Skeletal muscle tissue (tissue), 4 donors: ENCODE measurements around the gene CLDN5. TPM values are rescaled to one million over a fixed set of nuclear protein-coding genes. Genes with fewer than 3 reads are reported as not detected.

Source experiments
- H3K27ac ChIP-seq: one replicate; pipeline ENCODE4 v1.7.0; 2013; ENCODE audit warnings: mild to moderate bottlenecking, low read depth, low read length, inconsistent platforms
- H3K27me3 ChIP-seq, 3 donors: one replicate each; pipeline ENCODE4 v1.7.0; 2013; ENCODE audit warnings: low read length in 3 of 3; ENCODE audit not compliant: control insufficient read depth in 3 of 3, insufficient read depth in 3 of 3
- H3K36me3 ChIP-seq, 3 donors: one replicate each; pipeline ENCODE4 v1.7.0; 2013; ENCODE audit warnings: low read length in 3 of 3; ENCODE audit not compliant: control insufficient read depth in 3 of 3, insufficient read depth in 3 of 3
- H3K4me1 ChIP-seq, 3 donors: one replicate each; pipeline ENCODE4 v1.7.0; 2013; ENCODE audit warnings: low read length in 3 of 3, mild to moderate bottlenecking in 3 of 3; ENCODE audit not compliant: control insufficient read depth in 3 of 3, insufficient read depth in 3 of 3
- H3K4me3 ChIP-seq, 3 donors: one replicate each; pipeline ENCODE4 v1.7.0; 2013; ENCODE audit warnings: low read length in 3 of 3
- H3K9ac ChIP-seq, 3 donors: one replicate each; pipeline ENCODE4 v1.7.0; 2013; ENCODE audit warnings: low read length in 3 of 3, mild to moderate bottlenecking in 3 of 3, moderate library complexity in 2 of 3, low read depth in 1 of 3
- H3K9me3 ChIP-seq, 3 donors: one replicate each; pipeline ENCODE4 v1.7.0; 2013; ENCODE audit warnings: low read length in 3 of 3; ENCODE audit not compliant: control insufficient read depth in 3 of 3
- total RNA-seq: library from RNA; depleted of rRNA; stranded (reverse); fragments of >200 nt; gene quantifications from one replicate; pipeline ENCODE4 v1.2.3, GENCODE V29; 2014
- donor health status: Osteomylitis.

Gene CLDN5
- total RNA-seq, 1 donor from 2014 or later, result 84.0 TPM

DNA sequence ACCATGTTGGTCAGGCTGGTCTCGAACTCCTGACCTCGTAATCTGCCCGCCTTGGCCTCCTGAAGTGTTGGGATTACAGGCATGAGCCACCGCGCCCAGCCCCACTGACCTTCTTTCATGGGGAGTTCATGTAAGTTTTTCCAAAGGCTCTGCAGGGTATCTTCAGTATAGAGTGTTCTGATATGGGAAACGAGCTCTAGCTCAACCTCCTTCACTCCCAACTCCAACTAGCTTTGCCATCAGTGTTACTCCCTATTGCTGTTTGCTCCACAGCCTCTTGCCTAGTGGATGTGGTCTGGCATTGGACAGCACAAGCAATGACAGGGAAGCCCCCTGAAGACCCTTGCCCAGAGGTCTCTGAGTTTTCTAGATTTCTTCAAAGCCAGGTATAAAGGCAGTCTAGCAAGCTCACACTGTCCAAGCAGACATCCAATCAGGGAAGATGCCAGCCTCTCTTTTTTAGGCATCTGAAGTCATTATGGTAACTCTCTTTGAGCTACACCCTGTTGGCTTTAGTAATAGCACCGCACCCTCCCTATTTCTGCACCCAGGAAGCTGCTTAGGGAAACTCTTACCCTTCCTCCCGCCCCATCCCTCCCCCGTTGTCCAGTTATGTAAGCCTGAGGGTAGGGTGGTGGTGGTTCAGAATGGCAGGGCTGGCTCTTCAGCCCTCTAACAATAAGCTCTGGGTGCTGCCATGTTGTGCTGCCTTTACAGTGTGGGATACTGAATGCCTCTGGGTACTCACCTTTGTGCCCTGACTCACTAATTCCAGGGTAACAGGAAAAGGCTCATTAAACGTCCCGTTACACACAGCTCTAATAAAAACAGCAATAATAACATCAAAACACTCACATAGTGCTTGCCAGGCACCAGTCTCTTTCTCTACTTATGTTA is 41.4 kb upstream of the CLDN5 start:
- Histone ChIP-seq H3K4me1 (peaks cover 2 to 26% (median 14%) of the 10 kb centered on the region in 3 donors), H3K4me3 (no peak overlapping the region), H3K9ac (no peak overlapping the region), H3K27ac (peak overlapping the region; percentile 66), H3K27me3 (no peaks in the 10 kb centered on the region), H3K36me3 (no peaks in the 10 kb centered on the region), H3K9me3 (no peaks in the 10 kb centered on the region)

DNA sequence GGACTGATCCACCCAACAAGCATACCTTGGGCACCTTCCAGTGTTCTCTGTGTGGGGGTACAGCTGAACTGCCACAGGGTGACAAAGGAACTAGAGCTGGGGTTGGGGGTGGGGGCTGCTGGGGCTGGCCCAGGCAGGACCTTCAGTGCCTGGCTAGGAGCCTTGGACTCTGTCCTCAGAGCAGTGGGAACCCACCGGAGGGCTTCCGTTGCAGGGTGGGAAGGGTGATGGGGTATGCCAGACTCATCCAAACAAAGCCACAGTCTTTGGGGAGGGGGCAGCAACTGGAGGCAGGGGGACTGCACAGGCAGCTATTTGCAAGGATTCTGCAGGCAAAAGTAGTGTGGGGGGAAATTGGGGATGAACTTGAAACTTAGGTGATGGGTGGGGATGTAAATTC is 35.7 kb upstream of the CLDN5 start:
- Histone ChIP-seq H3K9me3 (no peaks in the 10 kb centered on the region), H3K27ac (no peak overlapping the region), H3K36me3 (no peaks in the 10 kb centered on the region)

DNA sequence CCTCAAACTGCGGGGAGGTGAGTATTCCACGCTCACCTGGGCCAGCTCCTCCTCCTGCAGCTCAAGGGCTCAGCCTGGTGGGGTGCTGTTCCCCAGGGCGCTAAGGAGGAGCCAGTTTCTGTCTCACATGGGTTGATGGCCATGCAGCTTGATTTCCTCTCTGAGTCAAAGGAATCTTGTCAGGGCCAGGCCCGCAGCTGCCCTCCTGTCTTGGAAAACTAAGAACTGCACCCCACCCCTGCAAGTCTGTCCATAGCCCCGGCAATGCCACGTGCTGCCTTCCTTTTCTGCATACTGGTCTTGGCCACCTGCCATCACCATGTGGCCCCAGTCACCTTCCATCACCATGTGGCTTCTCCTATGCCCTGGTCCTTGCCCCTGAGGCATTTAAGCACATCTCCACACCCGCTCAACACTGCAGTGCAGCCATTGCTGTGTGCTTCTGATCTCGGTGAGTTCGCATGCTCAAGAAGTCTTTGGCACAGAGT is 35.2 kb upstream of the CLDN5 start:
- Histone ChIP-seq H3K36me3 (no peaks in the 10 kb centered on the region), H3K9ac (no peak overlapping the region), H3K9me3 (no peaks in the 10 kb centered on the region), H3K27me3 (peaks cover 0 to 8% (median 4%) of the 10 kb centered on the region in 3 donors), H3K27ac (no peak overlapping the region), H3K4me1 (no peaks in the 10 kb centered on the region), H3K4me3 (no peak overlapping the region)

More for the DNA sequence above, 35.7 kb upstream of the CLDN5 start:
- H3K4me1 ChIP-seq, result no peaks in the 10 kb centered on the region
- H3K27me3 ChIP-seq, result peaks cover 0 to 8% (median 4%) of the 10 kb centered on the region in 3 donors
- no peak overlapping the region for H3K9ac ChIP-seq
- H3K4me3 ChIP-seq, result no peak overlapping the region

DNA sequence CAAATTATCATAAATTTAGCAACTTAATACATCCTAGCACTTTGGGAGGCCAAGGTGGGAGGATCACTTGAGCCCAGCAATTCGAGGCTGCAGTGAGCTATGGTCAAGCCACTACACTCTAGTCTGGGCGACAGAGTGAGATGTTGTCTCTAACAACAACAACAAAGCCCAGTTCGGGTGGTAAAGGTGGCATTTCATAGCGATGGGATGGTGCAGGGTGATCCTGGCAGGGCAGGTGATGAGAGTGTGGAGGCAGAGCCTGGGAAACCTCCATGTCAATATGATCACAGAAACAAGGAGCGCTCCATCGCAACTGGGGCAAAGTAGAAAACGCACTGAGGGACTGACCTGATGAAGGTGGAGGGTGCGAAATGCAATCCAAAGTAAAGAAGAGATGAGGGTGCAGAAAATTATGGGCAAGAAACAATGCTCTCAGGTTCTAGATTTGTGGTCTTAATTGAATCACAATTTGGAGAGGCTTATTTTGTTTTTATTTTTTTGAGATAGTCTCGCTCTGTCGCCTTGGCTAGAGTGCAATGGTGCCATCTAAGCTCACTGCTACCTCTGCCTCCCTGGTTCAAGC is 32.8 kb upstream of the CLDN5 start:
- Histone ChIP-seq H3K9ac (no peak overlapping the region), H3K4me1 (no peaks in the 10 kb centered on the region), H3K27ac (no peak overlapping the region), H3K4me3 (no peak overlapping the region), H3K9me3 (no peaks in the 10 kb centered on the region), H3K36me3 (no peaks in the 10 kb centered on the region), H3K27me3 (peaks cover 0 to 8% (median 4%) of the 10 kb centered on the region in 3 donors)

DNA sequence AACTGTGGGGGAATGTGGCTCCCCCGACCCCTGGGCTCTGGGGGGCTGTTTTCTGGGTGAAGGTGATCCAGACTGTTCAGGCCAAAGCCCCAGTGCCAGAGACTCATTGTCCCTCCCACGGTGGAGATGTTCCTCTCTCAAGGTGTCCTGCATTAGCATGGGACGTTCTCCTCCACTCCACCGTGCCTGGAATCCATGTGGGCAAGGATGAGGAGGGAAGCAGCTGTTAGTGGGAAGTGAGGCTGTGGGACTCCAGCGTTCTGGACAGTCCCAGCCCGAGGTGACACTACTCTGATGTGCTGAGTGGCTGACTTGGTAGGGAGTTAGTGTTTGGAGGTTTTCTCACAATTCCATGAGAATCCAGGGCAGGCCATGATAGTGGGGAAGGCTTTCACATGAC is 31.4 kb upstream of the CLDN5 start:
- H3K4me3 ChIP-seq, result no peak overlapping the region
- no peaks in the 10 kb centered on the region for H3K36me3 ChIP-seq
- H3K4me1 ChIP-seq, result no peaks in the 10 kb centered on the region
- no peak overlapping the region for H3K9ac ChIP-seq
- H3K27ac ChIP-seq, result no peak overlapping the region
- H3K9me3 ChIP-seq, result no peaks in the 10 kb centered on the region
- peaks cover 0 to 8% (median 4%) of the 10 kb centered on the region in 3 donors for H3K27me3 ChIP-seq

DNA sequence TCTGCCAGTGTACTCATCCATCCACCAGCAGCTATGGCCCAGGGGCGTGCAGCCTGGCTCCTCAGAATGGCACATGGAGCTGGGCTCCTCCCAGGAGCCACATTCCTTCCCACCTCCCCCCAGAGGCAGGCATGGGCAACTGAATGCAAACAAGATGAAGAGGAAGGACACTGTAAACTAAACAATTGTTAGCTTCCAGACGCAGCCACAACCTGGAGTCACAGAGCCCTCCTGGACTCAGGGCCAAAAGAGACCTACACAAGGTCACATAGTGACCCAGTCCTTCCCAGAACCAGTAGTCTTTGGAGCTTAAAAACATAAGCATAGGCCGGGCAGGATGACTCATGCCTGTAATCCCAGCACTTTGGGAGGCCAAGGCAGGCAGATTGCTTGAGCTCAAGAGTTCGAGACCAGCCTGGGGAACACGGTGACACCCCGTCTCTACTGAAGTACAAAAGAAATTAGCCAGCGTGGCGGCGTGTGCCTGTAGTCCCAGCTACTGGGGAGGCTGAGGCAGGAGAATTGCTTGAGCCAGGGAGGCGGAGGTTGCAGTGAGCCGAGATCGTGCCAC is 30.7 kb upstream of the CLDN5 start:
- Histone ChIP-seq H3K9me3 (no peaks in the 10 kb centered on the region), H3K27ac (no peak overlapping the region), H3K36me3 (no peaks in the 10 kb centered on the region), H3K27me3 (peaks cover 0 to 8% (median 4%) of the 10 kb centered on the region in 3 donors), H3K4me3 (no peak overlapping the region), H3K9ac (no peak overlapping the region), H3K4me1 (no peaks in the 10 kb centered on the region)

DNA sequence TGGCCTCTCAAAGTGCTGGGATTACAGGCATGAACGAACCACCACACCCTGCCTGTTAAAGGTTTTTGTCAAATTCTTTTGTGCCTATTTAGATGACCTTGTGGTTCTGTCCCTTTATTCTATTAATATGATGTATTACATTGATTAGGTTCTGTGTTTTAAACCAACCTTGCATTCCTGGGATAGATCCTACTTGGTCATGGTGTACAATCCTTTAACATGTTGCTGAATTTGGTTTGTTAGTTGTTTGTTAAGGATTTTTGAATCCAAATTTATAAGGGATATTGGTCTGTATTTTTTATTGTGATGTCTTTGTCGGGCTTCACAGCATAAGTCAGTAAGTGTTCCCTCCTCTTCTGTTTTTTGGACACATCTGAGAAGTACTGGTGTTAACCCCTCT is 29.0 kb upstream of the CLDN5 start:
- no peaks in the 10 kb centered on the region for H3K4me1 ChIP-seq
- H3K9ac ChIP-seq, result no peak overlapping the region
- no peaks in the 10 kb centered on the region for H3K36me3 ChIP-seq
- peaks cover 0 to 7% (median 5%) of the 10 kb centered on the region in 3 donors for H3K27me3 ChIP-seq
- no peak overlapping the region for H3K4me3 ChIP-seq
- H3K9me3 ChIP-seq, result no peaks in the 10 kb centered on the region
- no peak overlapping the region for H3K27ac ChIP-seq

DNA sequence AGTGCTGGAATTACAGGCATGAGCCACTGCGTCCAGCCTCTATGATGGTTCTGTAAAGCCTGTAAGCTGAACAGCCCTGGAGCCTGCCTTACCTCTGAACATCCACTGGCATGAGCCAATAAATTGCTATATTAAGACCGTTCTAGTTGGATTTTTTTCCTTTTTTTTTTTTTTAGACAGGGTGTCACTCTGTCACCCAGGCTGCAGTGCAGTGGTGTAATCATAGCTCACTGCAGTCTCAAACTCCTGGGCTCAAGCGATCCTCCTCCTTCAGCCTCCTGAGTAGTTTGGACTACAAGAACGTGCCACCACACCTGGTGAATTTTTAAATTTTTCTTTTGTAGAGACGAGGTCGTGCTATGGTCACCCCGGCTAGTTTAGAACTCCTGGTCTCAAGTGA is 26.2 kb upstream of the CLDN5 start:
- Histone ChIP-seq H3K27ac (no peak overlapping the region), H3K4me1 (no peaks in the 10 kb centered on the region), H3K9me3 (no peaks in the 10 kb centered on the region), H3K27me3 (peaks cover 0 to 2% (median 0%) of the 10 kb centered on the region in 3 donors), H3K9ac (no peak overlapping the region), H3K4me3 (no peak overlapping the region), H3K36me3 (no peaks in the 10 kb centered on the region)

DNA sequence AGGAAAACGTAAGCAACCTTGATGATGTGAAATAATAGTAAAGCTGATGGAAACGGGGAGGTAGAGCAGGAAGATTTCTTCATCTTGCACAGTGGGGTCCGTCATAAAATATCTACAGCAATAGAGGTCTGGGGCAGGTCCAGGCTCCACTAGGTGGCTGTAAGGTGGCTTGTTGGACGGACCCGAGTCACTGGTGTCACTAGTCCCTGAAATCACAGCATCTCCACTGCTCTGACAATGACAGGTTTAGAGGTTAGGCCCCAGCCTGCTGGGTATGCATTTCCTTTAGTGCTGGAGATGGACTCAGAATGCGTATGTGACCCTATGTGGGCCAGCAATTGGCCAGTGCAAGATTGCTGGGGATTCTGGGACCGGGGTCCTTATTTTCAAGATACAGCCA is 25.2 kb upstream of the CLDN5 start:
- Histone ChIP-seq H3K9me3 (no peaks in the 10 kb centered on the region), H3K4me3 (no peak overlapping the region), H3K27ac (no peak overlapping the region), H3K36me3 (no peaks in the 10 kb centered on the region), H3K9ac (no peak overlapping the region), H3K4me1 (no peaks in the 10 kb centered on the region), H3K27me3 (peaks cover 0 to 4% (median under 1%) of the 10 kb centered on the region in 3 donors)

DNA sequence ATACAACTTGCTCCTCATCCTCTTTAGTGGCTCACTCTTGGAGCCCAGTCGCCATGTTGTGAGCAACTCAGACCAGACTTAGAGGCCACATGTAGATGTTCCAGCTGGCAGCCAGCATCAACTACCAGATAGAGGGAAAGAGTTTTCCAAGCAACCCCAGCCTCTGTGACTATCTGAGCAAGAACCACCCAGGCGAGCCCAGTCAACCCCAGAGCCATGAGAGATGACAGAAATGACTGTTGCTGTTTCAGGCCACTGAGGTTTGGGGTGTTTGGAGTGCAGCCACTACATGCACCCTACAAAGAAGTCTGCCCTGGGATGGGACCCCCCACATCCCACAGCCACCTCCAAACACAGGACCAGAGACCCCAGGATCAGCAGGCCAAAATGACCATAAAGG is 24.8 kb upstream of the CLDN5 start:
- H3K27me3 ChIP-seq, result peaks cover 3 to 8% (median 5%) of the 10 kb centered on the region in 3 donors
- H3K9me3 ChIP-seq, result no peaks in the 10 kb centered on the region
- H3K27ac ChIP-seq, result no peak overlapping the region
- no peak overlapping the region for H3K9ac ChIP-seq
- peaks cover 0 to 3% (median 0%) of the 10 kb centered on the region in 3 donors for H3K4me1 ChIP-seq
- no peaks in the 10 kb centered on the region for H3K36me3 ChIP-seq
- no peak overlapping the region for H3K4me3 ChIP-seq
